GM12864 (cell line): ENCODE data around the gene WNT7A.

Source experiments
- DNase-seq: peaks from one replicate; pipeline ENCODE4 v3.0.0-alpha.2; 2011; ENCODE audit warnings: low read depth
- H3K4me3 ChIP-seq: 2 replicates; pipeline ENCODE4 v1.5.1; 2011; ENCODE audit warnings: mild to moderate bottlenecking, low read depth, low read length, control low read depth
- CTCF ChIP-seq: IDR thresholded peaks from 2 replicates; pipeline ENCODE4 v1.5.1; 2011; ENCODE audit warnings: low read depth, mild to moderate bottlenecking, moderate library complexity, low read length, control low read depth, inconsistent platforms; ENCODE audit errors: missing control alignments

The WNT7A gene

GRCh38 chr3:13891017-13891392 lies 11.1 kb upstream of the WNT7A start:
- H3K4me3 ChIP-seq: no peak overlapping the region
- no peak for DNase-seq
- TF ChIP-seq CTCF: no peak

DNA sequence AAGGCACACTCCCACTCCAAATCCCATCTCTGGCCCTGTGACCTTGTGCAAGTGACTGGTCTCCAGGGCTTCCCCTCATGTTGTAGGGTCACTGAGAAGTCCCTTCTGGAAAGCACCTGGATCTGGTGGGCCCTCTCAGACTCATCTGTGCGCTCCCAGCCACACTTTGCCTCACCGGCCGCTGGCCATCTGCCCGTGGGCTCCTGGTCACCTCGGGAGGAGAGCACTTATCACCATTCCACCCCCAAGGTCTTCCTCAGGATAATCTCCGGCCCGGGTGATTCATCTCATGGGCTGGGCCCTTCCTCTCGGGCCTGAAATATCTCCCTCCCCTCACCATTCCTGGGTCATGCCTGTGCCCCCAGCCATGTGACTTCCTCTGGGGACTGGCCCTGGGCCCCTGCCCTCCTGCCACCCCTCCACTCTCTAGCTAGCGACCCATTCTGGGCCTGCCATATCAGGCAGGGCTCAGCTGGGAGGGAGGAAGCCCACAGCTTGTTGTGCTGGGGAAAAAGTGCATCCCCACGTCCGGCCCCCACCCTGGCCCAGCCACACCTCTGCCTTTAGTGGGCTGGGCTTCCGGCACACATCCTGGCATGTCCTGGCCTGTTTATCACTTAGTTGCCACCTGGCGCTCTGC lies 10.6 kb upstream of the WNT7A start:
- DNase-seq: no peak
- TF ChIP-seq CTCF: no peak
- H3K4me3 ChIP-seq: no peak overlapping the region

DNA sequence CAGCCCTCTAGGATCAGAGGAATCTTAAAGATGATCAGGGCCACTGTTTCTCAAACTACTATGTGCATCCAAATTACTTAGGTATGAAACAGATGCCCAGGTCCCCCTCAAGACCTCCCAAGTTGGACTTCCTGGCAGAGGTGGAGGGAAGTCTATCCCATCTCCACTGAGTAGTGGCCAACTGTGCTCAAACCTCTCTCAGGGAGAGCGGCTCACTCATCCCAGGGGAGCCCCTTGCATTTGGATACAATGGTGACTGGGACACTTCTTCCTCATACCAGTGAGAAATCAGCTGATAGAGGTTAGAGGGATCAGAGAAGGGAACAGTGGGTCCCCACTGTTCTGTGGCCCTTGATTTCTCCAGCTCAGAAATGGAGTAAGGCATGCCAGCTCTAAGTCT lies 8.7 kb upstream of the WNT7A start:
- DNase-seq: no peak
- H3K4me3 ChIP-seq: no peak overlapping the region
- TF ChIP-seq CTCF: no peak

DNA sequence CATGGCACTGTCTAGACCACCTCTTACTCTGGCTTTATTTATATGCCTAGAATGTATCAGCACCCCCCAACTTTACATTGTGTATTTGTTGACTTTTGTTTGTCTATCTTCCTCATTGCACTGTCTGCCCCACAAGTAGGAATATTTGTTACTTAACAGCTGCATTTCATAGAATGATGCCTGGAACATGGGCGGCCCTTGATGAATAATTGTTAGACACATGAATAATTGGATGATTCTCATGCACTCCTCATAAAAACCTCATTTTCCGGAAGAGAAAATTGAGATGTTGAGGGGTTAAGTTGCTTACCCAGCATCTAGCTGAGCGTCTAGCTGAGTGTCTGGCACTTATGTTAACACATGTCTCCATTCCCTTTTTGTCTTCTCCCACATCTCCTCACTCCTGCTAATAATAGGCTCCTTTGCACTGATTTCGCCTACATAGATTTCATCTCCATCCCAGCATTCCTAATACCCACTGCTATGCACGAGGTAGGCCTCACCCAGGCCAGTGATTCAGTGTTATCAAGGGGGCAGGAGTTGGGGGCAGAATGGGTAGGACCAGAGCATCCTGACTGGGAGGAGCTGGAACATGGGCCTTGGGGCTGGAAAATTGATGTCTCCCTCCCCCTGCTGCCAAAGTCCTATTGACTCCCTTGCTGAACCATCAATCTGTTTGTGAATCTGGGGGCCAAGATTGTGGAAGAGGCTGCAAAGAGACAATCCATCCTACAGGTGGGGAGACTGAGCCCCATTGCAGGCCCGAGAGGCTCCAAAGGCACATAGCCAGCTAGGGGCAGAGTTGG lies 7.8 kb upstream of the WNT7A start:
- H3K4me3 ChIP-seq: no peak overlapping the region
- DNase-seq: no peak
- TF ChIP-seq CTCF: no peak

DNA sequence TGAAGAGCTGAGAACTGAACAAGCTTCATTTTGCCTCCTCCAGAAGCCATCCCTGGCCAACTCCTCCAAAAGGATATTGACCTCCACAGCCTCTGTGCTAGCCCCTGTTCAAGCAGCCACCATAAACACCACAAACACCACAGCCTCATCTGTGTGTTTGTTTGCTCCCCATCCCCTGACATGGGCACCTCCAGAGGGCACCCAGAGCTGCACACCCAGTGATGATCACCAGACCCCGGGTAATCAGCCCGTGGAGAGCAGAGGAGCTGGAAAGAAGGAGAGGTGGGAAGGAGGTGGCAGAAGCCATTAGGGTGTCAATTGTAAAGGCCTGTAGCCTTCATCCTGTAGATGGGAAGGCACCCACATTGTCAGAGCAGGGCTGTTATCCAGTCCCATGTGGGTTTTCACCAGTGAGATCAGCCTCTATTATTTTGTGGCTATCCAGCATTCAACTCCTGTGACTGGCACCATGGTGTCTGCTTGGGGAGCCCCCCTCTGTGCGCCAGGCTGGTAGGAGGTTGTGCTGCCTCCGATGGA lies 6.8 kb upstream of the WNT7A start:
- H3K4me3 ChIP-seq: no peak overlapping the region
- no peak for TF ChIP-seq CTCF
- no peak for DNase-seq

GRCh38 chr3:13885704-13886010 lies 5.8 kb upstream of the WNT7A start:
- DNase-seq: no peak
- no peak overlapping the region for H3K4me3 ChIP-seq
- TF ChIP-seq CTCF: no peak
